Stimulated activated CD8-positive, alpha-beta memory T cell treated with anti-CD3 and anti-CD28 coated beads, Interleukin-12 subunit alpha, Interleukin-12 subunit beta, amount 100 ng/mL, for 1 hour (primary cell): ENCODE measurements around the gene TXNRD1.
"Not testable (repeated sequence)": the region's sequence is repeated elsewhere in the genome, so short reads cannot be mapped to it uniquely, and the experiment has no call there.

Experiments
- DNase-seq: peaks from one replicate; pipeline ENCODE4 v3.0.0-alpha.2; 2020; ENCODE audit warnings: low read depth

The TXNRD1 gene

DNA sequence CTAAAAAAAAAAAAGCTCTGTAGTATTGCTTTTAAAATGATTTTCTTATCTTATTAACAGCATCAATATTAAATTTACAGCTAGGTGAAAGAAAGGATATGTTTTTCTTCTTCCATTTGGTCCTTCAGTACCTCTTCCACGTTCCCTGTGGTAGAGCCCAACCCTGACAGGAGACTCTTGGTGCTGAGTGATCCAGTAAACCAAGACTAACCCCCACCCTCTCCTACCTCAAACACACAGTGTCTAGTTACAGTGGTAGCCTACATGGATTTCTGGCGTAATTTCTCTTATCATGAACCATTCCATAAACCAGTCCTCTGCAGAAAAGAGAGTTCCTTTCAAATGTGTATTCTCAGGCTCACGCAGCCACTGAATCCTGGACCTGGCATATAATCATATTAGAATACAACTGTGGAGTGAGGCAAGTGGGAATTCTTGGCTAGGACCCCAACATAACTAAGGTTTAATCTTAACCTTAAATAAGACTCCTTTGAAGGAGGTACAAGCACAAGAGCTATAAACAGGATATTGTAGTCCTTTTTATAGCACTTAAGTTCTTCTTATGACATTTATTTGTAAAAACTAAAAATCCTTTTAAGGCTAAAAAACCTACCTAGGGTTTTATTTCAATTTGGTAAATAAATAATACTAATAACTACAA lies 27.1 kb downstream of the TXNRD1 start:
- no peak for DNase-seq

DNA sequence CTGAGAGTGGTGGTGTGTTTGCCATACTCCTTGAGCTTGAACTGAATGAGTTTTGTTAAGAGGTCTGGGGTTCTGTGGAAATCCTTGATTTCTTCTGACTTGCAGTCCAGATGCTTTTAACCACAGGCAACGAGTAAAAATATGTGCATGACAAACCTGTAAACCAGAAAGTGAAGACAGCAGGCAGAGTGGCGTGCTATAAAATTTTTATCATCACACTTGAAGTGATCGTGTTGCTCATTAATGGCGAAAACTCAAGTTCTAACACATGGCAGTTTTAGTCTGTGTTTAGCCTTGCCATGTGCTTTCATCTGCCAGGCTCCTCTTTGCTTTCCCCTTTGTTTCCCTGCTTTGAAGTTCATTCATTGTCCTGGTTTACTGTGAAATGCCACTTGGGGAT lies 28.0 kb downstream of the TXNRD1 start:
- DNase-seq = no peak

DNA sequence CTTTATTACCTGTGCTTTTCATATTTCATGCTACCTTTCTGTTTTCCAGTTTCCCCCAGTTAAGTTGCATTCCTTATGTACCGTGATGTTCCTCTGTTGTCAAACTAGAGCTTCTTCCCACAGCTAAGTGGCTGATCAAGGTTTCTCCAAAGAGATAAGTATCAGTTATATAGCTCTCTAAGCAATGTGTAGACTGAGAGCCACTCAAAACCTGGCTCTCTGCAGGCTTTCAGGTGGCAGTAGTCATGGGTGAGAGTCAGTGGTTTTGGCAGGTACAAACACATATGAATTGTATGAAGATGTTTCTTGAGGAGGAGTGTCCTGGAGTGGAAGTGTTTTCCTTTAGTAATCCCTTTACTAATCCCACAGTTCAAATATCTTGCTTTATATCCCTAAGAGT lies 28.4 kb downstream of the TXNRD1 start:
- no peak for DNase-seq

DNA sequence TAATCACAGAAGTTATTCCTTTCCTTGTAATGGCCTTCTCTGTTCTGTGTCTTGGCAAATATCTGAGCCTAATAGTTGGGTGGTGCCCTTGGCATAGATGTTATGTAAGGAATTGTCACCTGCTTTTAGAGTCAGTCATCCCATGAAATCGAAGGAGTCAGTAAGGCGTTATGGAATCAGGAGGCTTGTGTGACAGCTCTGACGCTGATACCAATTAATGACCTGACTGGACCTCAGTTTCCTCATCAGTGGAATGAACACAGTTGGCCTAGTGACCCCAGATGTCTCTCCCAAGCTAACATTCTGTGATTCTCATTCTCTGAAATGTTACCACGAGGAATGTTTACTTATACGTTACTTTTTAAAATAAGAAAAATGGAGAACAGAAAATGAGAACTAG lies 32.1 kb downstream of the TXNRD1 start:
- no peak for DNase-seq

DNA sequence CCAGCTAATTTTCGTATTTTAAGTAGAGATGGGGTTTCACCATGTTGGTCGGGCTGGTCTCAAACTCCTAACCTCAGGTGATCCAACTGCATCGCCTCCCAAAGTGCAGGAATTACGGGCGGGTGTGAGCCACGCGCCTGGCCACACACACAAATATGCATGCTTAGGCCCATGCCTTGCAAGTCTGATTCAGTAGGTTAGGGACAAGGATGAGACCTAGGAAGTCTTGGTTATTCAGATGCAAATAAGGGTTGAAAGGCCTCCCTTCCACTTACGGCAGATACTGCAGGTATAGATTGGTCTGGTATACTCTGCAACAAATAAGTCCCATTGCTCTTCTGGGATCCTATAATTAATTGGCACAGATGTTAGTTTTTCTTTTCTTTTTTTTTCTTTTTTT lies 32.9 kb downstream of the TXNRD1 start:
- no peak for DNase-seq

DNA sequence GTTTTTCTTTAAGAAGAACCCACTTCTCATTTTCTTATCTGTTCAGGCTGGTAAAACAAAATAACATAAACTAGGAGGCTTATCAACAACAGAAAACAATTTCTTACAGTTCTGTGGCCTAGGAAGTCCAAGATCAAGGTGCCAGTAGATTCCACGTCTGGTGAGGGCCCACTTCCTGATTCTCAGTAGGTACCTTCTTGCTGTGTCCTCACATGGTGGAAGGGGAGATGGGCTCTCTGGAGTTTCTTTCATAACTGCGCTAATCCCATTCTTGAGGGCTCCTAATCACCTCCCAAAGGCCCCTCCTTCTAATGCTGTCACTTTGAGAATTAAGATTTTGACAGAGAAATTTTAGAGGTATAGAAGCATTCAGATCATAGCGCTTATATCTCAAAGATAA lies 33.4 kb downstream of the TXNRD1 start:
- DNase-seq = no peak

DNA sequence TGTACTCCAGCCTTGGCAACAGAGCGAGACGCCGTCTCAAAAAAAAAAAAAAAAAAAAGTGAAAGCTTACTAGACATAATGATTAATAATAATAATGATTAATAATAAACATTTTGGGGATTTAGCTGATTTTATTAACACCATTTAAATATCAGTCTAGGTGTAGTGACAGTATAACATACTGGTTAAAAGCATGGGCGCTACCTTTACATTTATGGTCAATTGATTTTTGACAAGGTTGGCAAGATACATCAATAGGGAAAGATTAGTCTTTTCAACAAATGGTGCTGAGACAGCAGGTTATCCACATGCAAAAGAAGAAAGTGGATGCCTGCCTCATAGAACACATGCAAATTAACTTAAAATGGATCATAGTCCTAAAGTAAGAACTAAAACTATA lies 34.3 kb downstream of the TXNRD1 start:
- DNase-seq = no peak

DNA sequence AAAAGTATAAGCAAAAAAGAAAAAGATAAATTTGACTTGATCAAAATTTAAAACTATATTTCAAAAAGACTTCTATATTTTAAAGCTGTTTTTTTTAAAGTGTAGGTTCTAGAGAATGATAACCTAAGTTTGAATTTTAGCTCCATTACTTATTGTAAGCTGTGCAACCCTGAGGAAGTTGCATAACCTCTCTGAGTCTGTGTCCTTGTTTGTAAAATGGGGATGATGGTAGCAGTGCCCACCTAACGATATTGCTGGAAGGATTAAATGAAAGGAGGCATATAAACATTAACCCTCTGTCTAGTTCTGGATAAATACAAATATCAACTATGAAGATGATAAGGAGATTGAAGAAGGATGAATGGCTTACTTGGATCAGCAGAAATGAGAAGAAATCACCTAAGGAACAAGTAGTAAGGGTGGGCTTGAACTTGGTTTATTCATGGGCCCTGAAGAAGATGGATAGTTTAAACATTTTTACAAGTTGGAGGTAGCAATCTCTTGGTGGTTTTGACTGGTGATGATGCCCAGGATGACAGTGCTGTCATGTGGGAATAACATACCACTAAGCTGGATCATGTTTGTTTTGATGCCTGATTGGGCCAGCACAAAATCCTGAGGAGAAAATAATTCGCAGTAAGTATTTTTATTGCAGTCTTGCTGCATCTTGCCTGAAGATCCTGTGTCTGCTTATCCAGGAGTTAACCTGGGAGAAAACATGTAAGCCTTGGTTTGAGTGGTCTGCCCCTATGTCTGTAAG lies 35.0 kb downstream of the TXNRD1 start:
- DNase-seq = no peak

DNA sequence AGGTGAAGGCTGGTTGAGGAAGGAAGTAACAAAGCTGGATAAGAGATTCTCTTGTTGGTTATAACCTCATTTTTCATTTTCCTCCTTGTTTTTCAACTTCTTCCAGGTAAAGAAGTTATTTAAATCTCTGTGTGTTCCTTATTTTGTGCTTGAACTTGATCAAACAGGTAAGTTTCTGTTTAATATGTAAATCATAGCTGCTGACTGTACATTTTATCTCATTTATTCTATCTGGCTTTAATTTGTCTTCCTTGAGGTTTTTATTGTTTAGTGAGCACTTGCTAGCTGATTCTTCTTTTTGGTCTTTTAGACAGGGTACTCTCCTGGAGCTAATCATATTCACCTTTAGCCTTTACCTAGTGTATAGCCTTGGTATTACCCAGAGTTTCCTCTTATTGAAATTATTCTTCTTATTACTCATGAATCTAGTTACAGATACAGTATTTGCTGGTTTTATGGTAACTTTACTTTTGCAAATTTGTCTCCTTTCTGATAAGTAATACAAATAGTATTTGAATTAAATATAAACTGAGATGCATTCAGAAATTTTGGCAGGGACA lies 42.4 kb downstream of the TXNRD1 start:
- no peak for DNase-seq

DNA sequence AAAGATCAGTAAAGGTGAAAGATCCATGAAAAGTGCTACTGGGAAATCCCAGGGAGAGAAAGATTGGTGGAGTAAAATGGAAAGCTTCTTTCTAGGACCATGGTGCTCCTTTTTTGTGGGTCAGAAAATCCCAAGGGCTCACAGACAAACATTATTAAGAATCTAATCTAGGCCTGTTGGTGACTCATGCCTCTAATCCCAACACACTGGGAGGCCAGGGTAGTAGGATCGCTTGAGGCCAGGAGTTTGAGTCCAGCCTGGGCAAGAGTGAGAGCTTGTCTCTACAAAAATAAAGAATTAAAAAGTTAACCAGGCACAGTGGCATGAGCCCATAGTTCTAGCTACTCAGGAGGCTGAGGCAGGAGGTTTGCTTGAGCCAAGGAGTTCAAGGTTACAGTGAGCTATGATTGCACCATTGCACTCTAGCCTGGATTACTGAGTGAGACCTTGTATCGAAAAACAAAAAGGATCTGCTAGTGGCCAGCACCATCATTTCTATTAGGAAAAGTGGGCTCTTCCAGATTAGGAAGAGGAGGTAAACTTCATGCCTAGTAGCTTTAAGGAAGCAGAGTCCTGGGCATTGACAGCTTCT lies 43.0 kb downstream of the TXNRD1 start:
- DNase-seq = no peak

DNA sequence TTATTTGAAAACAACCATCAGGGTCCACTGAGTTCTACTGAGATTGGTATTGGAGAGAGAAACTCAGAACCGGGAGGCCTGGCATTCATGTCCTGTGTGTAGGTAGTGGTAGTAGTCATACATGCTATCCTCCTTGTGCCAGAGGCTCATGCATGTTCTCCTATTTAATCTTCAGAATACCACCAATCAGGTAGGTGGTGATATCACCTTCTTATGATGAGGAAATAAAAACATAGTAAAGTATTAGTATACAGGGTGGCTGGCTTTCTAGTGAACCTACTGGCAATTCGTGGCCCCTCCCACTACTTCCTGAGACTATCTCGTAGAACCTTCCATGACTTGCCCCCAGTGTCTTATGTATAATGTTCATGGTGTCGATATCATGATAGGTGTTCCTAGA lies 47.4 kb downstream of the TXNRD1 start:
- DNase-seq = no peak

DNA sequence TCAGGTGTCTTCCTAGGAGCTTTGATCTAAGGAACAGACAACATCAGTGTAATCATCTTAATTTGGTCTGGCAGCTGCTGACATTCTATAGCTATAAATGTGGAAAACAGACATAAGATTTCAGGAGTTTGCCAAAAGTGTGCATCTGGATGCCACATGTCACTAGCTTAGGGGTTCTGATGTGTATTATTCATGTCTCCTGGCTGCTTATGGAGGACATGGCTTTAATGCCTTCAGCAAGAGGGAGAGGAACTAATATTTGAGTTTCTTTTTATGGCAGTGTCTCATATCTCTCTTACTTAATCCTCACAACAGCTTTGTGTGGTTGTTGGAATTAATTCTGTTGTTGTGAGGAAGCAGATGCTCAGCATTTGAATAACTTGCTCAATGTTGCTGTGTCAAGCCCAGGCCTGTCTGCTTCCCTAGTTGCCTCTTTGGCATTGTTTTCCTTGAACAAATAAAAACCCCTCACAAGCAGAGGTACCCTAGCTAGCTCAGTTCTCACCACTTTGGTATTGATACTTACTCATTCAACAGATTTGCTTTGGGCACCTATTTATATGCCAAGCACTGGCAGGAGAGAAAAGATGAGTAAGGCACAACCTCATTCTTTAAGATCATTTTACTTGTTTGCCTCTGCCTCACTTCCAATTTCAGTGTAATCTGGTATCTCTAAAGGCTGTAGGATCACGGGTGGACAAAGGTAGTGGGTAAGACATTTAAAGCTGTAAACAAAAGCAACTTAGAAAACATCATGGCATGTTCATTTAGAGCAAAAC lies 48.2 kb downstream of the TXNRD1 start:
- DNase-seq = no peak

DNA sequence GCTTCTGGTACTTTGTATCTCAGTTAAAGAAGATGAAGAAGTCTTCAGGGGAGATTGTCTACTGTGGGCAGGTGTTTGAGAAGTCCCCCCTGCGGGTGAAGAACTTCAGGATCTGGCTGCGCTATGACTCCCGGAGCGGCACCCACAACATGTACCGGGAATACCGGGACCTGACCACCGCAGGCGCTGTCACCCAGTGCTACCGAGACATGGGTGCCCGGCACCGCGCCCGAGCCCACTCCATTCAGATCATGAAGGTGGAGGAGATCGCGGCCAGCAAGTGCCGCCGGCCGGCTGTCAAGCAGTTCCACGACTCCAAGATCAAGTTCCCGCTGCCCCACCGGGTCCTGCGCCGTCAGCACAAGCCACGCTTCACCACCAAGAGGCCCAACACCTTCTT lies 49.9 kb downstream of the TXNRD1 start:
- DNase-seq = not testable (repeated sequence)

DNA sequence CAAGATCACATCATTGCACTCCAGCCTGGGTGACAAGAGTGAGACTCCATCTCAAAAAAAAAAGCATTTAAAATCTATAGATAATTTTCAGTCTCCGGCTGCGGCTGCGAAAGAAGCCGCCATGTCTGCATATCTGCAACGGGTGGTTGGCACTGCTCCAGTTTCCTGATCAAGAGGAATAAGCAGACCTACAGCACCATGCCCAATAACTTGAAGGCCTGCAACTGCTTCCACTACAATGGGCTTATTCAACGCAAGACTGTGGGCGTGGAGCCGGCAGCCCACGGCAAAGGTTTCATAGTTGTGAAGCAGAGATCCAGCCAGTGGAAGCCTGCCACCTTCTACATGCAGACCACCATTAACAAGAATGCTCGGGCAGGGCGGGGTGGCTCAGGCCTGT lies 57.4 kb downstream of the TXNRD1 start:
- no peak for DNase-seq

DNA sequence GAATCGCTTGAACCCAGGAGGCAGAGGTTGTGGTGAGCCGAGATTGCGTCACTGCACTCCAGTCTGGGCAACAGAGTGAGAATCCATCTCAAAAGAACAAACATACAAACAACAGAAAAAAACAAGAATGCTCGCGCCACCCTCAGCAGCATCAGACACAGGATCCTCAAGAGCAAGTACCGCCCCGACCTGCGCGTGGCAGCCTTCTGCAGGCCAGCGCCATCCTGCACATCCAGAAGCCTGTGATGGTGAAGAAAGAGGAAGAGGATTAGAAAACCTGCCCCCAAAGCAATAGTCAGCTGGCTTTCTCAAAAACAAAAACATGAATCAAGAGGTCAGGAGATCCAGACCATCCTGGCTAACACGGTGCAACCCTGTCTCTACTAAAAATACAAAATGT lies 57.9 kb downstream of the TXNRD1 start:
- DNase-seq = no peak

DNA sequence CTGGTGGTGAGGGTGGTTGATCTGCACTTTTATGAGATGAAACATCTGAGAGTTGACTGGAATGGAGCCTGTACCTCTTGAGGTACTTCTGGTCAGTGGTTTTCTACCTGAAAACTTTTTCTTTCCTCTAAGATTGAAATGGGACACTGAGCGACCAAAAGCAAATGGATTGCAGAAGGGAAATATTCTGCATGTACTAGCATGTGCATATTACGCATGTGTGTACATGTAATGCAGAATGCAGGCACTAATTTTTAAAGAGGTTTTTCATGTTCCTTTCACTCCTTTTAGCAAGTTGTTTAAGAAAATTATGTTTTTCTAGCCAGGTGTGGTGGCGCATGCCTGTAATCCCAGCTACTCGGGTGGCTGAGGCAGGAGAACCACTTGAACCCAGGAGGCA lies 59.2 kb downstream of the TXNRD1 start:
- no peak for DNase-seq

DNA sequence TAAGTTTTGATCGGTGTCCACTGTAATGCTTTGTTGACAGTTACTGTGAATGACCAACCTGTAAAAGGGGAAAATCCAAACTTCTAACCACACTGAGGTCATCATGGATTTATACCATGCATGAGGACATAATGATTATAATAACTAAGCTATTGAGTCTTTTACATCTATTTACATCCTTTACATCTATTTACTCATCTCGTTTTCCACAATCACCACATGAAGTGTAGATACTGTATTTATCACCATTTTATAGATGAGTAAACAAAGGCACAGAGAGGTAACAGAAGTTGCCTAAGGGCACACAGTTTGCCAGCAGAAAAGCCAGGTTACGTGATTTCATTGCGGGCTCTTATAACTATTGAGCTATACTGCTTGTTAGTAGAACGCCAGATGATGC lies 60.1 kb downstream of the TXNRD1 start:
- no peak for DNase-seq

DNA sequence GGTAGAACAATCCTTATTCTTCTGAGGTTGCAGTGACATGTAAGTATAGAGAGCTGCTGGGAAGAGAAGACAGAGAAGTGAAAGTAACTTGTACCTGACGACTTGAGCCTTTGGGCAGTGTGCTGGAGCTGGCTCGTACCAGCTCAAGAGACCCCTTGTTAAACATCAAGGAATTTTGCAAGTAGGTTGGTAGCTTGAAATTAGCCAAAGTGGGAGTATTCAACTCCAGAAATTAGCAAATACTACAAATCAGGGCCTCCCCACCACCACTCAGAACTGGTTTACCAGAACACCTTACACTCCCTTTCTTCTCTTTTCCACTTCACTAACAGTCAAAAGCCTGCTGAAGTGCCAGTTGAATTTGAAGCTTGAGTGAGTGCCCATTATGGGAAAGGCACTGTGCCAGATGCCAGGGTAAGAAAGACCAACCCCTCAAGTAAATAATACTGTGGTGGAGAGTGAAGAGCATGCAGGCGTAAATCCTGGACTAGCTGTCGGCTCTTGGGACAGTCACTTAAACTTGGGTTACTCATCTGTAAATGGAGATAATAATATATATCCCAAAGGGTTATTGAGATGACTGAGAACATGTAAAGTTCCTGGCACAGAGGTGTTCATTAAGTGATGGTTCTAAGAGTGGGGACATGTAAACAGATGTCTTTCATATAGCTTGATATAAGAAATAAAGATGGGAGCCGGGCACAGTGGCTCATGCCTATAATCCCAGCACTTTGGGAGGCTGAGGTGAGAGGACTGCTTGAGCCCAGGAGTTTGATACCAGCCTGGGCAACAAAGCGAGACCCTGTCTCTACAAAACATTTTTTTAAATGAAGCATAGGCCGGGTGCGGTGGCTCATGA lies 60.9 kb downstream of the TXNRD1 start:
- no peak for DNase-seq

DNA sequence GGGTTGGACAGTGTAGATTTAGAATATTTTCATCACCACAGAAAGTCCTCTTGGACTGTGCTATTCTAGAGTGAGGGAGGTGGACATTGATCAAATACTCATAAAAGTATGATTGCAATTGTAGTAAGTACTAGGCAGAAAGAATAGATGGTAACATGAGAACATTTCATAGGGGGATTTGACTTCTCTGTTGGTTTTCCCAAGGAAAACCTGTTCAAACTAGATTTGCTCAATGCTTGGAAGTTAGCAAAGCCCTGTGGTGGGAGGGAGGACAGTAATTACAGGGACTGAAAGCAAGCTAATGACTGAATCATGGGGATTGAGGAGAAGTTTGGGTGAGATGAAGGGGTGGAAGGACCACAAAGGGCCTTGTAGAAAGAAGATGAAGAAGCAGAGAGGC lies 63.6 kb downstream of the TXNRD1 start:
- no peak for DNase-seq

DNA sequence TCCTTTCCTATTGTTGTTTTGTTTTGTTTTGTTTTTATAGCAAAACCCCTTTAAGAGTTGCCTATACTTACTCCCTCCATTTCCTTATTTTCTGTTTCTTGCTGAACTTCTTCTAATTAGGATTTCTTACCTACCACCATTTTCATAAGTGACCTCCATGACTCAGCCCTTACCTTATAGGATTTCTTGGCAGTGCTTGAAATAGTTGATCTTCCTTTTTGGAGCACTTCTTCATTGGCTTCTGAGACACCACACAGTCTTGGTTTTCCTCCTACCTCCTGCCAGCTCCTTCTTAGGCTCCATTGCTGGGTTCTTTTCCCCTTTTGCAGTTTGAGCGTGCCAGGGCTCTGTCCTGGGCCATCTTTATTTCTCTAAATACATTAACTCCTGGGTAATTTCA lies 64.5 kb downstream of the TXNRD1 start:
- DNase-seq = no peak

DNA sequence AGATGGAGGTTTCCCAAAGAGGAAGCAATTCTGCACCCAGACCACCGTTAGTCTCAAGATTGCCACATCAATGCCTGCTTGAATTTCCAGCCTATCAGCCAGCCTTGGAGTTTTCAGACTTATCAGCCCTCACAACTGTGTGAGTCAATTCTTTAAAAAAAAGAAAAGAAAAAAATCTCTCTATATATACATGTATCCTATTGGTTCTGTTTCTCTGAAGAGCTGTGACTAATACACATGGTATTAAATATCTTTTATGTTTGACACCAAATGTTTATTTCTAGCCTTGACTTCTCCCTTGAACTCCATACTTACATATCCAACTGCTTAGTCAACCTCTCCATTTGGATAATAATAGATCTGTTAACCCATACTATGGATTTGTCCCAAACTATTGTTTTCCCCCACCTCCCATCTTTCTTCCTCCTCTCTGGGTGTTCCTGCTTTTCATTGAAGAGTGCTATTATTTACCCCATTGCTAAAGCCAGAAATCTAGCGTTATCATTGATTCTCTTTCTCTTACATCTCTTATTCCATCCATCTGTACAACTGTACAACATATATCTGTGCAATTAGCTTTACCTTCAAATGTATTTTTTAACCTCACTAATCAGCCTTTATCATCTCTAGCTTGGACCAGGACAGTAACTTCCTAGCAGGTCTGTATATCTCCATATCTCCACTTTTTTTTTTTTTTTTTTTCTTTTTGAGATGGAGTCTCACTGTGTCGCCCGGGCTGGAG lies 65.3 kb downstream of the TXNRD1 start:
- no peak for DNase-seq
